ENCODE measurements around the gene NHSL1.

- no peak for TF ChIP-seq CTCF (IDR thresholded peaks at IDR 0.05)
- no peak for TF ChIP-seq POLR2A (IDR thresholded peaks at IDR 0.05)
These were observed 30.2 kb upstream of the NHSL1 start for GRCh38 chr6:138529478-138529877.
